ENCODE data around the gene GATAD2A. TPM values are rescaled to one million over a fixed set of nuclear protein-coding genes. Genes with fewer than 3 reads are reported as not detected.
A peak's percentile ranks its signal among the peaks of the same experiment; 100 is the strongest.

GATAD2A gene
- polyA plus RNA-seq, 1 experiment: 22.0 TPM

GRCh38 chr19:19443283-19443682, 37.8 kb downstream of the GATAD2A start:
- Histone ChIP-seq H3K4me3 (ENCODE audit: low read depth, low read length) (no peak overlapping the region), H3K27me3 (ENCODE audit: control insufficient read depth, insufficient read depth, low read length) (no peaks in the 10 kb centered on the region), H3K9me3 (ENCODE audit: control insufficient read depth, insufficient read depth, low read length) (no peaks in the 10 kb centered on the region; the same call in 1 of the 2 replicates), H3K27ac (ENCODE audit: low read depth, low read length) (no peak overlapping the region)
- POLR2A ChIA-PET: interaction anchor here (0.5 kb wide), 2 partner anchors 12 to 51 kb away, joined by 3 to 6 read pairs; no protein-coding TSS in a partner anchor
- no peak for DNase-seq (ENCODE audit: low read depth, low spot score)
- CTCF ChIA-PET: interaction anchor here (0.6 kb wide), 1 partner anchor 29 kb away, joined by 4 read pairs; no protein-coding TSS in a partner anchor
- no peak for TF ChIP-seq CTCF (IDR thresholded peaks at IDR 0.05; ENCODE audit: low read depth, low read length)

DNA sequence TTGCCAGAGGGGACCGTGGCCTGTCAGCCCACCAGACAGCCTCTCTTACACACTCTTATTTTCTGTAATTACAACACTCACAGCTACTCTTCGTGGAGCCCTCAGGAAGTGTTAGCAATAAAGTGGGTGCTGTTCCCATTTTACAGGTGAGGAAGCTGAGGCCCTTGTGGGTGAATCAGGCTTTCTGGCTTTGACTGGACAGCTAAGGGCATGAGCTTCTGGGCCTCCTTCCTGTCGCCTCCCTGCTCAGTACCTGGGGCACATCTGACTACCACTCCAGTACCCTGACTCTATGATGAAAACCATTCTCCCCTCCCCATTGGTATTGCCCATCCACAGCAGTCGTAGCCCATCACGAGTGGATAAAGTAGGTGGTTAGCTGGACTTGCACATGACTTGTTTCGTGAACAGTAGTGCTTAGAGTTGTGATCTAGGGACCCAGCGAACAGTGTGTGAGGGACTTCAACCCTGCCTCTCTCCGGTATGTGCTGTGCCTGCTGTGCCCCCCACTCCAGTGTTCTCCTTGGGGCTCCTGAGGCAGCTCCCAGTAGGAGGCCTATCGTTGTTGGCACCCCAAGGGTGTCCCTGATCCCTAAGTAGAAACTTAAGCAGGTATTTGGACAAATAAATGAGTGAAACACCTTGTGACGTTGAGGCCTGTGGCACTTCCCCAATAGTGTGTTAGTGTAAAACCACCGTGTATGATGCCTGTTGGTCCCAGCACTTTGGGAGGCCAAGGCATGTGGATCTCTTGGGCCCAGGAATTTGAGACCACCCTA, 38.6 kb downstream of the GATAD2A start:
- Histone ChIP-seq H3K27ac (ENCODE audit: low read depth, low read length) (peak overlapping the region; percentile 31), H3K4me3 (ENCODE audit: low read depth, low read length) (no peak overlapping the region), H3K27me3 (ENCODE audit: control insufficient read depth, insufficient read depth, low read length) (no peaks in the 10 kb centered on the region), H3K9me3 (ENCODE audit: control insufficient read depth, insufficient read depth, low read length) (no peaks in the 10 kb centered on the region; the same call in 1 of the 2 replicates)
- no peak for TF ChIP-seq CTCF (IDR thresholded peaks at IDR 0.05; ENCODE audit: low read depth, low read length)
- POLR2A ChIA-PET: interaction anchor here (0.5 to 0.7 kb wide), 2 partner anchors 52 to 239 kb away, joined by 6 to 11 read pairs; no protein-coding TSS in a partner anchor
- CTCF ChIA-PET: no interaction called here
- no peak for DNase-seq (ENCODE audit: low read depth, low spot score)

DNA sequence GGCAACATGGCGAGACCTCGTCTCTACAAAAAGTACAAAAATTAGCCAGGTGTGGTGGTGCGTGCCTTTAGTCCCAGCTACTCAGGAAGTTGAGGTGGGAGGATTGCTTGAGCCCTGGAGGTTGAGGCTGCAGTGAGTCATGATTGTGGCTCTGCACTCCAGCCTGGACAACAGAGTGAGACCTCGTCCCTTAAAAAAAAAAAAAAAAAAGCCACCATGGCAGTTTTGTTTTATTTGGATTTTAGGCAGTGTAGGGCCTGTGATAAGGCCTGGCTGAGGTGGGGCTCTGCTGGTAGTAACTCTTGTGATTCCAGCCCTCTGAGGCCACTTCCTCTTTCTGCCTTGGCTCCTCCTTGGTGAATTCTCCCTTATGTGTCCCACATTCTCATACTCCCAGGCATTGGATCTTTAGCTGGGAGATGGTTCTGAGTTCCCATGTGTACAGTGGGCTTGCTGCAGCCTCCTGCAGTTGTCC, 39.2 kb downstream of the GATAD2A start:
- TF ChIP-seq CTCF (IDR thresholded peaks at IDR 0.05; ENCODE audit: low read depth, low read length): no peak
- DNase-seq (ENCODE audit: low read depth, low spot score): no peak
- no peaks in the 10 kb centered on the region for H3K27me3 ChIP-seq (ENCODE audit: control insufficient read depth, insufficient read depth, low read length)
- H3K4me3 ChIP-seq (ENCODE audit: low read depth, low read length): no peak overlapping the region
- ChIA-PET POLR2A (interaction anchor here (0.7 kb wide), 1 partner anchor 240 kb away, joined by 11 read pairs; no protein-coding TSS in a partner anchor), CTCF (no interaction called here)
- peak overlapping the region; percentile 31 for H3K27ac ChIP-seq (ENCODE audit: low read depth, low read length)
- no peaks in the 10 kb centered on the region; the same call in 1 of the 2 replicates for H3K9me3 ChIP-seq (ENCODE audit: control insufficient read depth, insufficient read depth, low read length)

DNA sequence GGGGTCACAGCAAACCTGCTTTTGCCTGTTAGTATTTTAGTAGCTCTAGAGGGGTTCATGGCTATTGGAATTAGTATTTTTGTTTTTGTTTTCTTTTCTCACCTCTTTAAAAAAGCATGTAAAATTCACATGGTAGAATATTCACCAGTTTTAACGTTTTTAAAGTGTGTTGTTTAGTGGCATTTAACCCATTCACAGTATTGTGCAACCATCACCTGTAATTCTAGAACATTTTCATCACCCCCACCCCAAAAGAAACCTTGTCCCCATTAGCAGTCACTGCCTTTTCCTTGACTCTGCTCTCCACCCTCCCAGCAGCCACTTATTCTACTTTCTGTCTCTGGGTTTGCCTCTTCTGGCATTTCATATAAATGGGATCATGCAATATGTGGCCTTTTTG, 39.8 kb downstream of the GATAD2A start:
- DNase-seq (ENCODE audit: low read depth, low spot score): no peak
- CTCF ChIA-PET: no interaction called here
- no peaks in the 10 kb centered on the region for H3K27me3 ChIP-seq (ENCODE audit: control insufficient read depth, insufficient read depth, low read length)
- H3K9me3 ChIP-seq (ENCODE audit: control insufficient read depth, insufficient read depth, low read length): no peaks in the 10 kb centered on the region; the same call in 1 of the 2 replicates
- POLR2A ChIA-PET: no interaction called here
- no peak overlapping the region for H3K4me3 ChIP-seq (ENCODE audit: low read depth, low read length)
- no peak overlapping the region for H3K27ac ChIP-seq (ENCODE audit: low read depth, low read length)
- no peak for TF ChIP-seq CTCF (IDR thresholded peaks at IDR 0.05; ENCODE audit: low read depth, low read length)

GRCh38 chr19:19445911-19446361, 40.5 kb downstream of the GATAD2A start:
- ChIA-PET POLR2A (no interaction called here), CTCF (interaction anchor here (1.1 kb wide), 1 partner anchor 30 kb away, joined by 3 read pairs; no protein-coding TSS in a partner anchor)
- Histone ChIP-seq H3K27ac (ENCODE audit: low read depth, low read length) (no peak overlapping the region), H3K4me3 (ENCODE audit: low read depth, low read length) (no peak overlapping the region), H3K9me3 (ENCODE audit: control insufficient read depth, insufficient read depth, low read length) (no peaks in the 10 kb centered on the region; the same call in 1 of the 2 replicates), H3K27me3 (ENCODE audit: control insufficient read depth, insufficient read depth, low read length) (no peaks in the 10 kb centered on the region)
- DNase-seq (ENCODE audit: low read depth, low spot score): no peak
- no peak for TF ChIP-seq CTCF (IDR thresholded peaks at IDR 0.05; ENCODE audit: low read depth, low read length)

Data from AG04450 (cell line).